H9 (cell line): ENCODE measurements around the gene PTPRN2. TPM values are rescaled to one million over a fixed set of nuclear protein-coding genes. Genes with fewer than 3 reads are reported as not detected.

ENCODE experiments used
- DNase-seq: peaks from one replicate; pipeline ENCODE4 v3.0.0-alpha.2; 2017
- H2AFZ ChIP-seq: one replicate; pipeline ENCODE4 v1.6.1; 2013; ENCODE audit warnings: mild to moderate bottlenecking, low read length, control low read depth, moderate library complexity
- H2AK5ac ChIP-seq: 2 replicates; pipeline ENCODE4 v1.6.1; 2013; ENCODE audit warnings: low read length, control low read depth, mixed read lengths; ENCODE audit not compliant: insufficient read length
- H2BK120ac ChIP-seq: one replicate; pipeline ENCODE4 v1.6.1; 2013; ENCODE audit warnings: low read depth, mild to moderate bottlenecking, low read length, control low read depth, inconsistent platforms; ENCODE audit not compliant: poor library complexity, severe bottlenecking
- H2BK12ac ChIP-seq: 2 replicates; pipeline ENCODE4 v1.6.1; 2013; ENCODE audit warnings: low read length, control low read depth, mixed read lengths, low read depth; ENCODE audit not compliant: insufficient read length
- H2BK15ac ChIP-seq: 2 replicates; pipeline ENCODE4 v1.6.1; 2013; ENCODE audit warnings: low read depth, low read length, control low read depth
- H2BK20ac ChIP-seq: one replicate; pipeline ENCODE4 v1.6.1; 2013; ENCODE audit warnings: low read depth, mild to moderate bottlenecking, low read length, control low read depth, inconsistent platforms; ENCODE audit not compliant: poor library complexity, severe bottlenecking
- H2BK5ac ChIP-seq: 2 replicates; pipeline ENCODE4 v1.6.1; 2013; ENCODE audit warnings: low read length, control low read depth, mixed read lengths; ENCODE audit not compliant: insufficient read length
- H3K14ac ChIP-seq: 2 replicates; pipeline ENCODE4 v1.6.1; 2013; ENCODE audit warnings: low read length, control low read depth; ENCODE audit not compliant: insufficient read depth
- H3K18ac ChIP-seq: 2 replicates; pipeline ENCODE4 v1.6.1; 2013; ENCODE audit warnings: low read depth, mild to moderate bottlenecking, mixed read lengths, low read length, control low read depth; ENCODE audit not compliant: insufficient read length
- H3K23ac ChIP-seq: 2 replicates; pipeline ENCODE4 v1.6.1; 2013; ENCODE audit warnings: low read length, control low read depth, mixed read lengths, low read depth; ENCODE audit not compliant: insufficient read length
- H3K23me2 ChIP-seq: 2 replicates; pipeline ENCODE4 v1.6.1; 2013; ENCODE audit warnings: low read depth, mild to moderate bottlenecking, mixed read lengths, low read length, control low read depth; ENCODE audit not compliant: insufficient read length, poor library complexity, severe bottlenecking
- H3K27ac ChIP-seq: 2 replicates; pipeline ENCODE4 v1.5.1; 2013; ENCODE audit warnings: low read length, control low read depth, mixed read lengths, low read depth; ENCODE audit not compliant: insufficient read length
- H3K27me3 ChIP-seq: 2 replicates; pipeline ENCODE4 v1.6.1; 2013; ENCODE audit warnings: low read length, control low read depth, inconsistent platforms; ENCODE audit not compliant: insufficient read depth
- H3K4ac ChIP-seq: 2 replicates; pipeline ENCODE4 v1.6.1; 2013; ENCODE audit warnings: low read depth, mild to moderate bottlenecking, control low read depth, inconsistent platforms, low read length, moderate library complexity
- H3K4me1 ChIP-seq: 2 replicates; pipeline ENCODE4 v1.6.1; 2013; ENCODE audit warnings: low read length, control low read depth, inconsistent platforms; ENCODE audit not compliant: insufficient read depth
- H3K4me2 ChIP-seq: 2 replicates; pipeline ENCODE4 v1.6.1; 2013; ENCODE audit warnings: low read length, control low read depth, mixed read lengths; ENCODE audit not compliant: insufficient read length, insufficient read depth
- H3K56ac ChIP-seq: 2 replicates; pipeline ENCODE4 v1.6.1; 2013; ENCODE audit warnings: low read depth, mild to moderate bottlenecking, mixed read lengths, low read length, control low read depth; ENCODE audit not compliant: insufficient read length
- H3K79me1 ChIP-seq: 2 replicates; pipeline ENCODE4 v1.6.1; 2013; ENCODE audit warnings: low read depth, mild to moderate bottlenecking, moderate library complexity, low read length, control low read depth, inconsistent platforms; ENCODE audit not compliant: insufficient read depth, poor library complexity, severe bottlenecking
- H3K79me2 ChIP-seq: 2 replicates; pipeline ENCODE4 v1.6.1; 2013; ENCODE audit warnings: low read length, control low read depth, inconsistent platforms; ENCODE audit not compliant: insufficient read depth
- H3K9ac ChIP-seq: 2 replicates; pipeline ENCODE4 v1.6.1; 2013; ENCODE audit warnings: low read length, control low read depth, mixed read lengths; ENCODE audit not compliant: insufficient read length; ENCODE audit errors: extremely low read depth
- H3K9me3 ChIP-seq: one replicate; pipeline ENCODE4 v1.6.1; 2013; ENCODE audit warnings: low read depth, low read length, inconsistent platforms; ENCODE audit not compliant: control insufficient read depth
- H3T11ph ChIP-seq: one replicate; pipeline ENCODE4 v1.6.1; 2013; ENCODE audit warnings: mild to moderate bottlenecking, low read length, control low read depth, inconsistent platforms
- H4K20me1 ChIP-seq: one replicate; pipeline ENCODE4 v1.6.1; 2013; ENCODE audit not compliant: control insufficient read depth, insufficient read length, insufficient read depth
- H4K5ac ChIP-seq: 2 replicates; pipeline ENCODE4 v1.6.1; 2013; ENCODE audit warnings: low read depth, mild to moderate bottlenecking, mixed read lengths, low read length, control low read depth; ENCODE audit not compliant: insufficient read length
- H4K8ac ChIP-seq: replicated peaks from 2 replicates; pipeline ENCODE4 v1.6.1; 2013; ENCODE audit warnings: low read length, control low read depth, mixed read lengths, low read depth; ENCODE audit not compliant: insufficient read length
- H4K91ac ChIP-seq: 2 replicates; pipeline ENCODE4 v1.6.1; 2013; ENCODE audit warnings: low read depth, mild to moderate bottlenecking, moderate library complexity, mixed read lengths, low read length, control low read depth; ENCODE audit not compliant: insufficient read length
- H3K27ac Mint-ChIP-seq, 3 experiments: 2 replicates in 2 of 3; 3 replicates in 1 of 3; pipeline ENCODE4 v1.8.0; 2020 to 2021; ENCODE audit warnings: mixed read lengths in 3 of 3, mild to moderate bottlenecking in 1 of 3, moderate library complexity in 1 of 3
- H3K27me3 Mint-ChIP-seq: 2 replicates; pipeline ENCODE4 v1.8.0; 2021; ENCODE audit warnings: low read depth, mild to moderate bottlenecking, moderate library complexity, mixed read lengths
- H3K36me3 Mint-ChIP-seq, 3 experiments: 2 replicates in 2 of 3; 3 replicates in 1 of 3; pipeline ENCODE4 v1.8.0; 2020 to 2021; ENCODE audit warnings: low read depth in 3 of 3, mixed read lengths in 3 of 3; ENCODE audit not compliant: insufficient read depth in 1 of 3
- H3K4me1 Mint-ChIP-seq, 2 experiments: 2 replicates each; pipeline ENCODE4 v1.8.0; 2020; ENCODE audit warnings: mixed read lengths in 2 of 2
- H3K4me3 Mint-ChIP-seq, 2 experiments: 2 replicates in 1 of 2; 3 replicates in 1 of 2; pipeline ENCODE4 v1.8.0; 2020 to 2021; ENCODE audit warnings: mild to moderate bottlenecking in 2 of 2, mixed read lengths in 2 of 2, moderate library complexity in 1 of 2
- H3K9me3 Mint-ChIP-seq, 2 experiments: 2 replicates in 1 of 2; 3 replicates in 1 of 2; pipeline ENCODE4 v1.8.0; 2020; ENCODE audit warnings: mild to moderate bottlenecking in 2 of 2, mixed read lengths in 2 of 2, moderate library complexity in 1 of 2
- WGBS: extraction: QIAGEN DNeasy Blood & Tissue Kit; methylation state at CpG from one replicate; pipeline ENCODE4 v1.1.7; 2013; ENCODE audit warnings: missing lambda C conversion rate, low lambda C conversion rate, mixed read lengths; ENCODE audit not compliant: insufficient read length; ENCODE audit errors: extremely low coverage; 5-methylcytosine and 5-hydroxymethylcytosine counted together
- total RNA-seq: library from RNA; stranded (reverse); gene quantifications from 2 replicates; pipeline ENCODE4 v1.2.1, GENCODE V29; 2021
- TF ChIP-seq, protein P1 (sequence below): fragments of 200-600 bp; sonication (generic); conservative IDR thresholded peaks from 3 replicates; pipeline ENCODE4 v1.8.0; 2021; ENCODE audit warnings: antibody characterized with exemption, mild to moderate bottlenecking

PTPRN2 gene
- total RNA-seq, 1 experiment from 2014 or later = 5.2 TPM

DNA sequence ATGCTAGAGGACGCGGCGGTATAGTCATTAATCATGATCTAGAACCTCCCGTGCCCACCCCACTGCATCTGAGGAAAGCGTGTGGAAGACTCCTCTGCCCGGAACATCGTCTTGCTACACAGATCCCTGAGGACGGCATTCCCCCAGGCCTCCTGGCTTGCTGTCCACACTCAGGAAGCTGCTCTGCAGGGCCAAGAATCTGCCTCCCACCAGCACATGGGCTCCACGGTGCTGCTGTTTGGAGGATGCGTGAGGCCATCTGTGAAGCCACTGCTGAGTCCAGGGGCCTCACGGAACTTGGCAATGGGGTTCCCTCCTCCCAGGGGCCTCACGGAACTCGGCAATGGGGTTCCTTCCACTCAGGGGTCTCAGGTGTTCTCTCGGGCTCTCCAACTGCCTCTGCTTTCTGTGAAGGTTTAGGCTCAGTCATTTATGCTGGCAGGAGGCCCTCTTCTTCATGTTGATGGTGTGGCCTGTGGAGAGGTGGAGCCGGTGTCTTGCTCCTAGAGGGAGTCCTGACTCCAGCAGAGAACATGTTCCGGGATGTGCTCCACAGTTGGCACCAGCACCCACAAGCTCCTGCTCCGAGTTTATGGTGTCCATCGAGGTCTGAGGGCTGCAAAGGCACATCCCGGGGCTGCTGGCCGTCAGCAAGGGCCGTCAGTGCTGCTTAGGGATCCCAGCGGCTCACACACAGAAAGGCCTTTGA is 977.5 kb downstream of the PTPRN2 start:
- no peak overlapping the region for H3K56ac ChIP-seq
- no peaks in the 10 kb centered on the region for H3K23me2 ChIP-seq
- H3K4ac ChIP-seq = no peak overlapping the region
- H4K91ac ChIP-seq = no peak overlapping the region
- no peaks in the 10 kb centered on the region for H3K36me3 Mint-ChIP-seq
- H3K4me1 ChIP-seq = no peaks in the 10 kb centered on the region
- no peak overlapping the region for H3K4me2 ChIP-seq
- no peak overlapping the region for H2AK5ac ChIP-seq
- peak overlapping the region; percentile 8; the same call in 1 of the 2 replicates for H3K14ac ChIP-seq
- H2BK15ac ChIP-seq = no peak overlapping the region
- H3T11ph ChIP-seq = no peak overlapping the region
- no peaks in the 10 kb centered on the region for H3K9me3 ChIP-seq
- no peak for DNase-seq
- no peak overlapping the region for H3K27ac Mint-ChIP-seq
- H3K27me3 Mint-ChIP-seq = peaks cover 90% of the 10 kb centered on the region
- no peaks in the 10 kb centered on the region for H3K9me3 Mint-ChIP-seq
- no peak overlapping the region for H3K23ac ChIP-seq
- H3K9ac ChIP-seq = no peak overlapping the region
- no peak overlapping the region for H2AFZ ChIP-seq
- H3K79me2 ChIP-seq = no peaks in the 10 kb centered on the region
- no peak overlapping the region for H3K27ac ChIP-seq
- H4K5ac ChIP-seq = no peak overlapping the region
- no peak overlapping the region for H3K18ac ChIP-seq
- H2BK20ac ChIP-seq = no peak overlapping the region
- peaks cover 0 to 2% of the 10 kb centered on the region in 2 experiments; a peak in 1 of 4 replicates for H3K4me1 Mint-ChIP-seq
- TF ChIP-seq, protein P1, sequence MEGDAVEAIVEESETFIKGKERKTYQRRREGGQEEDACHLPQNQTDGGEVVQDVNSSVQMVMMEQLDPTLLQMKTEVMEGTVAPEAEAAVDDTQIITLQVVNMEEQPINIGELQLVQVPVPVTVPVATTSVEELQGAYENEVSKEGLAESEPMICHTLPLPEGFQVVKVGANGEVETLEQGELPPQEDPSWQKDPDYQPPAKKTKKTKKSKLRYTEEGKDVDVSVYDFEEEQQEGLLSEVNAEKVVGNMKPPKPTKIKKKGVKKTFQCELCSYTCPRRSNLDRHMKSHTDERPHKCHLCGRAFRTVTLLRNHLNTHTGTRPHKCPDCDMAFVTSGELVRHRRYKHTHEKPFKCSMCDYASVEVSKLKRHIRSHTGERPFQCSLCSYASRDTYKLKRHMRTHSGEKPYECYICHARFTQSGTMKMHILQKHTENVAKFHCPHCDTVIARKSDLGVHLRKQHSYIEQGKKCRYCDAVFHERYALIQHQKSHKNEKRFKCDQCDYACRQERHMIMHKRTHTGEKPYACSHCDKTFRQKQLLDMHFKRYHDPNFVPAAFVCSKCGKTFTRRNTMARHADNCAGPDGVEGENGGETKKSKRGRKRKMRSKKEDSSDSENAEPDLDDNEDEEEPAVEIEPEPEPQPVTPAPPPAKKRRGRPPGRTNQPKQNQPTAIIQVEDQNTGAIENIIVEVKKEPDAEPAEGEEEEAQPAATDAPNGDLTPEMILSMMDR = no peak
- WGBS = no CpG with 5 or more reads among the region's 22 CpGs
- no peaks in the 10 kb centered on the region for H3K79me1 ChIP-seq
- no peak overlapping the region for H2BK5ac ChIP-seq
- no peaks in the 10 kb centered on the region for H4K20me1 ChIP-seq
- no peak overlapping the region for H4K8ac ChIP-seq
- no peak overlapping the region for H2BK12ac ChIP-seq
- H2BK120ac ChIP-seq = no peak overlapping the region
- H3K4me3 Mint-ChIP-seq = no peak overlapping the region
- H3K27me3 ChIP-seq = no peaks in the 10 kb centered on the region
